Astrocyte of the cerebellum (primary cell): ENCODE data around the gene SAGE1.
"Not testable (repeated sequence)": the region's sequence is repeated elsewhere in the genome, so short reads cannot be mapped to it uniquely, and the experiment has no call there.

ENCODE experiments used
- DNase-seq: peaks from one replicate; pipeline ENCODE4 v3.0.0-alpha.2; 2011; ENCODE audit warnings: low read depth
- H3K4me3 ChIP-seq: 2 replicates; pipeline ENCODE4 v1.5.1; 2011; ENCODE audit warnings: mild to moderate bottlenecking, low read depth, low read length, moderate library complexity
- CTCF ChIP-seq: IDR thresholded peaks from 2 replicates; pipeline ENCODE4 v1.5.1; 2012; ENCODE audit warnings: low read length, low read depth, moderate library complexity, mild to moderate bottlenecking; ENCODE audit errors: missing control alignments
- in situ Hi-C: cut with HindIII; loops from 2 replicates; pipeline ENCODE4 v1.10.0; 2017; ENCODE audit warnings: low sequenced_read_pairs

SAGE1 gene, protein sequence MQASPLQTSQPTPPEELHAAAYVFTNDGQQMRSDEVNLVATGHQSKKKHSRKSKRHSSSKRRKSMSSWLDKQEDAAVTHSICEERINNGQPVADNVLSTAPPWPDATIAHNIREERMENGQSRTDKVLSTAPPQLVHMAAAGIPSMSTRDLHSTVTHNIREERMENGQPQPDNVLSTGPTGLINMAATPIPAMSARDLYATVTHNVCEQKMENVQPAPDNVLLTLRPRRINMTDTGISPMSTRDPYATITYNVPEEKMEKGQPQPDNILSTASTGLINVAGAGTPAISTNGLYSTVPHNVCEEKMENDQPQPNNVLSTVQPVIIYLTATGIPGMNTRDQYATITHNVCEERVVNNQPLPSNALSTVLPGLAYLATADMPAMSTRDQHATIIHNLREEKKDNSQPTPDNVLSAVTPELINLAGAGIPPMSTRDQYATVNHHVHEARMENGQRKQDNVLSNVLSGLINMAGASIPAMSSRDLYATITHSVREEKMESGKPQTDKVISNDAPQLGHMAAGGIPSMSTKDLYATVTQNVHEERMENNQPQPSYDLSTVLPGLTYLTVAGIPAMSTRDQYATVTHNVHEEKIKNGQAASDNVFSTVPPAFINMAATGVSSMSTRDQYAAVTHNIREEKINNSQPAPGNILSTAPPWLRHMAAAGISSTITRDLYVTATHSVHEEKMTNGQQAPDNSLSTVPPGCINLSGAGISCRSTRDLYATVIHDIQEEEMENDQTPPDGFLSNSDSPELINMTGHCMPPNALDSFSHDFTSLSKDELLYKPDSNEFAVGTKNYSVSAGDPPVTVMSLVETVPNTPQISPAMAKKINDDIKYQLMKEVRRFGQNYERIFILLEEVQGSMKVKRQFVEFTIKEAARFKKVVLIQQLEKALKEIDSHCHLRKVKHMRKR

DNA sequence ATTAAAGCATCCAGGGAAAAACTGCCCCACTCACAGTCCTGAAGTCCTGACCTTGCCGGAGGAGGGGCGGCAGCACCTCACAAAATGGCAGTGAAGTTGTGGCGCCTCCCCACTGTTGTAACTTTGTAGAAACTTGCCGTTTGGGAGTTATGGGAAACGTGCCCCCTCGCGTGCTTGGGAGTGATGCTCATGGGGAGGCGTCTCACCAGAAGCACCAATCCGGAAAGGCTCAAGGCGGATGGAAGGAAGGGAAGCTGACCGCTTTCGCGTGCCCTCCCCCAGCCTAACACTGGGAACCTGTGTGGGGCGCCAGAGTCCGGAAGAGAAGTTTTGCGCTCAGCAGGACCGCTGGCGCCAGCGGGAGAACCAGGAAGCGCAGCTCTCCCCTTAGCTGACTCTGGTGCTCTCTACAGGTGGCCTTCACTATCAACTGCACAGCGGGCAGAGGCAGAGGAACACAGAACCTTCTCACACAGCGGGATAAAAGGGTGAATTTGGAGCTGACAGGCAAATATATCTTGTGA is at the start of gene SAGE1, which contains the start of gene CT45A10:
Gene SAGE1, plus strand, starts transcription at position 423 of the 524 bp plus-strand sequence. CDS start 2,527 bp downstream, outside the sequence.
Gene CT45A10, minus strand, starts transcription at position 151 of the 524 bp plus-strand sequence. CDS start 8,100 bp downstream, outside the sequence.
- DNase-seq, result no peak
- no peak within 1 kb of the TSS for H3K4me3 ChIP-seq
- in situ Hi-C loops, result no loop called here
- no peak for TF ChIP-seq CTCF

GRCh38 chrX:135854438-135854837 is 39.1 kb upstream of the SAGE1 start, which contains the start of gene CT45A8:
Gene CT45A8 (minus strand): TSS chrX:135854538. CDS start chrX:135850783, 3,755 bp downstream.
- in situ Hi-C loops, H3K4me3 ChIP-seq, DNase-seq: not testable (repeated sequence)

DNA sequence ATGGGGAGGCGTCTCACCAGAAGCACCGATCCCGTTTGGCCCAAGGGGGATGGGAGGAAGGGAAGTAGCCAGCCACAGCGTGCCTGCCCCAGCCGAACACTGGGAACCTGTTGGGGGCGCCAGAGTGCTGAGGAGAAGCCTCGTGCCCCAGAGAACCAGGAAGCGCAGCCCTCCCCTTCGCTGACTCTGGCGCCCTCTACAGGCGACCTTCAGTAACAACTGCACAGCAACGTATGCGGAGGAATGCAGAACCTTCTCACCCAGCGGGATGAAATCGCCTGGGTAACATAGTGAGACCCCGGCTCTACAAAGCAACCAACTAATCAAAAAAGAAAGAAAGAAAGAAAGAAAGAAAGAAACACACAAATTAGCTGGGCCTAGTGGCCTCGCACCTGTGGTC is 21.8 kb upstream of the SAGE1 start, which contains the start of gene CT45A9:
Gene CT45A9, minus strand, starts transcription at position 101 of the 400 bp plus-strand sequence. CDS start 3,751 bp downstream, outside the sequence.
- DNase-seq, in situ Hi-C loops, H3K4me3 ChIP-seq: not testable (repeated sequence)

DNA sequence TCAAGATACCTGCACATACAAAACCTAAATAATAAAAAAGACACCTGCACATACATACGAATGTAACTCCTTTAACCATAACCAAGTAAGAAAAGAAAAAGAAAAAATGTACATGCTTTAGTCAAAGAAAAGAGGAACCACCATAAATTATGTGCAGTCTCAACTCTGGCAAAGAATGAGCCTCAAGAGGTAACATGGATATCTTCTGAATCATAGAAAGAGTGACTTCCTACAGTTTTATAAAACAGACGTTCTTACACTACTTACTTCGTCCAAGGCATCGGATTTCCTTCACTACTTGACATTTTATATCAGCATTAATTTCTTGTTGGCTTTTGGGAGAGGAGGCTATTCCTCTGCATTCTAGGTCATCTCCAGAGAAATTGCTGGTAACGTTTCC is 10.8 kb upstream of the SAGE1 start:
- H3K4me3 ChIP-seq, in situ Hi-C loops, DNase-seq: not testable (repeated sequence)

DNA sequence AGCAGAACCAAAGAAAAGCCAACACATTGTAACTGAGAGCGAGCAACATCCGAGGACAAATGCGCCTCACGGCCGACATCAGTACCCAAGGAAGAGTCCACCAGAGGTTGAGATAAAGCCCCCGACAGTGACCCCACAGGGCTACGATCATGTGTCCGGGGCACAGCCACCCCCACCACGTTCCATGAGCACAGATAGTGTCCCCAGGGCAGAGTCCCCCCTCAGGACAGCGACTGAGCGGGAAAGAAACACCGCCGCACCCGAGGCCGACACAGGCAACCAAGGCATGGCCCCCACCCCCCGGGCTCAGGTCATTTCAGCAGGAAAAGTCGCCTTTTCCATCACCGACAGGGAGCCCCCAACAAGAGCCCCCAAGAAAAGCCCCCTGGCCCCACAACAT is 5.3 kb upstream of the SAGE1 start:
- DNase-seq, H3K4me3 ChIP-seq, in situ Hi-C loops: not testable (repeated sequence)

- H3K4me3 ChIP-seq, DNase-seq, in situ Hi-C loops: not testable (repeated sequence)
Observed at GRCh38 chrX:135888976-135889375, 4.5 kb upstream of the SAGE1 start.

- TF ChIP-seq CTCF, result no peak
- DNase-seq, result no peak
- in situ Hi-C loops, result no loop called here
- no peak overlapping the region for H3K4me3 ChIP-seq
Observed at GRCh38 chrX:135890087-135890585, 3.4 kb upstream of the SAGE1 start.

- H3K4me3 ChIP-seq, result no peak overlapping the region
- DNase-seq, result no peak
- no peak for TF ChIP-seq CTCF
- in situ Hi-C loops, result no loop called here
Observed at GRCh38 chrX:135892781-135893180, 735 bp upstream of the SAGE1 start.
